H1 (cell line): ENCODE measurements around the gene NFX1.

Experiments used
- CTCF ChIP-seq, 3 experiments: IDR thresholded peaks; 1 replicate in 2 of 3; 2 replicates in 1 of 3; pipeline versions ENCODE4 v1.5.1 to v1.6.1; 2011; ENCODE audit warnings: low read length in 3 of 3, mild to moderate bottlenecking in 3 of 3, inconsistent platforms in 2 of 3, low read depth in 1 of 3, moderate library complexity in 1 of 3; ENCODE audit not compliant: insufficient read depth in 1 of 3; ENCODE audit errors: control extremely low read depth in 1 of 3
- EZH2 ChIP-seq: fragments of 200-600 bp; sonication (generic); IDR thresholded peaks from 2 replicates; pipeline ENCODE4 v1.7.1; 2012; ENCODE audit warnings: low read depth, mild to moderate bottlenecking, moderate library complexity, low read length, inconsistent platforms; ENCODE audit not compliant: severe bottlenecking
- POLR2A ChIP-seq, 2 experiments: IDR thresholded peaks; 1 replicate in 1 of 2; 2 replicates in 1 of 2; pipeline ENCODE4 v1.6.1; 2011; ENCODE audit warnings: low read depth in 2 of 2, low read length in 2 of 2, mild to moderate bottlenecking in 2 of 2; ENCODE audit errors: control extremely low read depth in 1 of 2
- RBBP5 ChIP-seq: IDR thresholded peaks from 2 replicates; pipeline ENCODE4 v1.7.1; 2012; ENCODE audit warnings: low read depth, mild to moderate bottlenecking, inconsistent platforms, low read length, moderate library complexity, borderline replicate concordance
- RFX5 ChIP-seq: IDR thresholded peaks from 2 replicates; pipeline ENCODE4 v1.6.1; 2011; ENCODE audit warnings: low read depth, low read length, improper control_type of control experiment, borderline replicate concordance
- SIN3A ChIP-seq, 2 experiments: IDR thresholded peaks in 1 of 2; conservative IDR thresholded peaks in 1 of 2; 2 replicates each; pipeline ENCODE4 v1.6.1; 2011 to 2012; ENCODE audit warnings: low read length in 2 of 2, improper control_type of control experiment in 1 of 2, low read depth in 1 of 2, mild to moderate bottlenecking in 1 of 2

- TF ChIP-seq EZH2 (no peak), CTCF (IDR thresholded peaks at IDR 0.05; ENCODE audit: control extremely low read depth in 1 of 3, insufficient read depth in 1 of 3, low read depth in 1 of 3, low read length in 3 of 3) (no peak), SIN3A (conservative IDR thresholded peaks at IDR 0.05 in 1 of 2, IDR thresholded peaks at IDR 0.05 in 1 of 2; ENCODE audit: low read depth in 1 of 2, low read length in 2 of 2) (no peak), RFX5 (no peak), RBBP5 (no peak), POLR2A (IDR thresholded peaks at IDR 0.05; ENCODE audit: control extremely low read depth in 1 of 2, low read depth in 2 of 2, low read length in 2 of 2) (no peak)
Observed at GRCh38 chr9:33248606-33249005, 41.7 kb upstream of the NFX1 start.
